Measurements from ENCODE around the gene FGF2.
"Not testable (repeated sequence)": the region's sequence is repeated elsewhere in the genome, so short reads cannot be mapped to it uniquely, and the experiment has no call there.

The FGF2 gene

GRCh38 chr4:122814426-122814825 lies 12.2 kb upstream of the FGF2 start:
- DNase-seq: peak; percentile 73

- no peak for DNase-seq
Measured at GRCh38 chr4:122815248-122815647, 11.4 kb upstream of the FGF2 start.

- no peak for DNase-seq
Measured at GRCh38 chr4:122816476-122816875, 10.2 kb upstream of the FGF2 start.

GRCh38 chr4:122819708-122820449 lies 6.8 kb upstream of the FGF2 start:
- DNase-seq: no peak

GRCh38 chr4:122821092-122821491 lies 5.5 kb upstream of the FGF2 start:
- no peak for DNase-seq

- no peak for DNase-seq
Measured at GRCh38 chr4:122822466-122822865, 4.2 kb upstream of the FGF2 start.

- DNase-seq: no peak
Measured at GRCh38 chr4:122823476-122823875, 3.2 kb upstream of the FGF2 start.

- no peak for DNase-seq
Measured at GRCh38 chr4:122824616-122825015, 2.0 kb upstream of the FGF2 start.

GRCh38 chr4:122826079-122826527 lies 528 bp upstream of the FGF2 start:
- DNase-seq: no peak

- DNase-seq: peak; percentile 63
Measured at GRCh38 chr4:122827258-122827878, 737 bp downstream of the FGF2 start.

GRCh38 chr4:122827879-122828601 lies 1.4 kb downstream of the FGF2 start:
- DNase-seq: peak; percentile 78

GRCh38 chr4:122830426-122831095 lies 3.9 kb downstream of the FGF2 start:
- no peak for DNase-seq

- no peak for DNase-seq
Measured at GRCh38 chr4:122831515-122832196, 5.0 kb downstream of the FGF2 start.

- DNase-seq: no peak
Measured at GRCh38 chr4:122832732-122833131, 6.1 kb downstream of the FGF2 start.

GRCh38 chr4:122833999-122834398 lies 7.4 kb downstream of the FGF2 start:
- DNase-seq: no peak

GRCh38 chr4:122836941-122837340 lies 10.3 kb downstream of the FGF2 start:
- no peak for DNase-seq

- no peak for DNase-seq
Measured at GRCh38 chr4:122838034-122838433, 11.4 kb downstream of the FGF2 start.

- DNase-seq: no peak
Measured at GRCh38 chr4:122842392-122842791, 15.8 kb downstream of the FGF2 start.

GRCh38 chr4:122842984-122843531 lies 16.4 kb downstream of the FGF2 start:
- no peak for DNase-seq

GRCh38 chr4:122844391-122844790 lies 17.8 kb downstream of the FGF2 start:
- DNase-seq: not testable (repeated sequence)

- DNase-seq: no peak
Measured at GRCh38 chr4:122845066-122845465, 18.4 kb downstream of the FGF2 start.

GRCh38 chr4:122845760-122846159 lies 19.1 kb downstream of the FGF2 start:
- peak; percentile 46 for DNase-seq
